CD4-positive, alpha-beta T cell (primary cell): ENCODE data around the gene MYCN. TPM values are rescaled to one million over a fixed set of nuclear protein-coding genes. Genes with fewer than 3 reads are reported as not detected.

Experiments used
- ATAC-seq: fragments of 200-7000 bp; cut with Tn5 transposase; one replicate; pipeline ENCODE4 v1.10.0; 2022; ENCODE audit warnings: mild to moderate bottlenecking; ENCODE audit not compliant: poor library complexity
- CTCF ChIA-PET: fragments of 350-600 bp; sonication (Branson Sonifier 250); formaldehyde crosslinking; loops from one replicate; lab custom pipeline; 2021; ENCODE audit warnings: antibody characterized with exemption, inconsistent platforms; lab: Charles Lee
- POLR2A ChIA-PET: fragments of 350-600 bp; sonication (Branson Sonifier 250); formaldehyde crosslinking; loops from one replicate; lab custom pipeline; 2021; ENCODE audit warnings: antibody characterized with exemption, inconsistent platforms; lab: Charles Lee
- DNase-seq, 14 experiments: peaks; one replicate each; pipeline ENCODE4 v3.0.0-alpha.2; 2013 to 2020; ENCODE audit warnings: mixed read lengths in 2 of 14
- H3K27ac ChIP-seq, 2 donors: one replicate each; pipeline versions ENCODE4 v1.5.1 to v1.7.0; 2013; ENCODE audit warnings: low read length in 2 of 2, low read depth in 1 of 2, mild to moderate bottlenecking in 1 of 2
- H3K27me3 ChIP-seq, 2 experiments: 1 replicate in 1 of 2; 2 replicates in 1 of 2; pipeline versions ENCODE4 v1.6.1 to v1.7.0; 2013; ENCODE audit warnings: low read length in 2 of 2, control low read depth in 1 of 2, mild to moderate bottlenecking in 1 of 2, moderate library complexity in 1 of 2; ENCODE audit not compliant: insufficient read depth in 2 of 2, control insufficient read depth in 1 of 2
- H3K36me3 ChIP-seq: one replicate; pipeline ENCODE4 v1.6.1; 2013; ENCODE audit warnings: low read length, control low read depth; ENCODE audit not compliant: insufficient read depth
- H3K4me1 ChIP-seq: one replicate; pipeline ENCODE4 v1.6.1; 2013; ENCODE audit warnings: low read length, control low read depth; ENCODE audit not compliant: insufficient read depth
- H3K4me3 ChIP-seq: one replicate; pipeline ENCODE4 v1.5.1; 2013; ENCODE audit warnings: mild to moderate bottlenecking, low read length, moderate library complexity
- H3K9me3 ChIP-seq, 2 experiments: 1 replicate in 1 of 2; 2 replicates in 1 of 2; pipeline versions ENCODE4 v1.6.1 to v1.7.0; 2013; ENCODE audit warnings: low read length in 2 of 2, mild to moderate bottlenecking in 2 of 2, control low read depth in 1 of 2, moderate library complexity in 1 of 2; ENCODE audit not compliant: control insufficient read depth in 1 of 2, insufficient read depth in 1 of 2
- H3K27ac Mint-ChIP-seq: one replicate; pipeline ENCODE4 v1.8.0; 2020; ENCODE audit warnings: mixed read lengths
- H3K27me3 Mint-ChIP-seq: one replicate; pipeline ENCODE4 v1.8.0; 2021; ENCODE audit warnings: mixed read lengths
- H3K36me3 Mint-ChIP-seq: one replicate; pipeline ENCODE4 v1.8.0; 2021; ENCODE audit warnings: low read depth, mixed read lengths
- H3K4me1 Mint-ChIP-seq: one replicate; pipeline ENCODE4 v1.8.0; 2021; ENCODE audit warnings: low read depth, mixed read lengths
- H3K4me3 Mint-ChIP-seq: one replicate; pipeline ENCODE4 v1.8.0; 2020; ENCODE audit warnings: mild to moderate bottlenecking, mixed read lengths
- H3K9me3 Mint-ChIP-seq: one replicate; pipeline ENCODE4 v1.8.0; 2020; ENCODE audit warnings: mixed read lengths
- CTCF ChIP-seq: fragments of 200-600 bp; IDR thresholded peaks from one replicate; pipeline ENCODE4 v1.8.0; 2022; ENCODE audit warnings: antibody characterized with exemption, mild to moderate bottlenecking
- intact Hi-C, 2 experiments: fragments of 100-400 bp; cut with DNase I in 1 of 2; cut with micrococcal nuclease in 1 of 2; formaldehyde crosslinking; loops; one replicate each; pipeline versions ENCODE4 v1.15.1 to v1.9.0; 2023 to 2025; cut with DNase I, micrococcal nuclease
- total RNA-seq, 174 experiments: library from RNA in 2 of 174; stranded (reverse) in 2 of 174; gene quantifications; one replicate each; pipeline ENCODE4 v1.2.3 and lab custom pipeline; 2021 to 2026

MYCN gene
- total RNA-seq, 2 experiments from 2014 or later = 0.19 TPM; not detected in 1

- Mint-ChIP-seq H3K27me3 (no peaks in the 10 kb centered on the region), H3K36me3 (no peaks in the 10 kb centered on the region), H3K4me1 (peaks cover 14% of the 10 kb centered on the region), H3K9me3 (no peaks in the 10 kb centered on the region), H3K4me3 (no peak overlapping the region), H3K27ac (no peak overlapping the region)
- Histone ChIP-seq H3K9me3 (no peaks in the 10 kb centered on the region), H3K27ac (no peak overlapping the region), H3K4me1 (no peaks in the 10 kb centered on the region), H3K36me3 (no peaks in the 10 kb centered on the region), H3K4me3 (no peak overlapping the region), H3K27me3 (no peaks in the 10 kb centered on the region)
- POLR2A ChIA-PET = interaction anchor here (2.4 kb wide), 1 partner anchor 16 kb away, joined by 9 read pairs; no protein-coding TSS in a partner anchor
- intact Hi-C loops = no loop called here
- TF ChIP-seq CTCF = no peak
- DNase-seq (no peak), ATAC-seq (no peak)
- CTCF ChIA-PET = no interaction called here
Observed at GRCh38 chr2:15981646-15982045, 41.3 kb downstream of the MYCN start.

GRCh38 chr2:15982285-15983044, 42.1 kb downstream of the MYCN start:
- Mint-ChIP-seq H3K4me1 (peaks cover 14% of the 10 kb centered on the region), H3K27me3 (no peaks in the 10 kb centered on the region), H3K27ac (no peak overlapping the region), H3K36me3 (no peaks in the 10 kb centered on the region), H3K4me3 (no peak overlapping the region), H3K9me3 (no peaks in the 10 kb centered on the region)
- Histone ChIP-seq H3K36me3 (no peaks in the 10 kb centered on the region), H3K9me3 (no peaks in the 10 kb centered on the region), H3K4me1 (no peaks in the 10 kb centered on the region), H3K4me3 (no peak overlapping the region), H3K27ac (no peak overlapping the region), H3K27me3 (no peaks in the 10 kb centered on the region)
- no peak for TF ChIP-seq CTCF
- intact Hi-C loops = no loop called here
- CTCF ChIA-PET = no interaction called here
- ATAC-seq = no peak
- no peak for DNase-seq
- POLR2A ChIA-PET = interaction anchor here (2.4 kb wide), 1 partner anchor 17 kb away, joined by 9 read pairs; no protein-coding TSS in a partner anchor

- intact Hi-C loops = no loop called here
- H3K9me3 Mint-ChIP-seq = no peaks in the 10 kb centered on the region
- TF ChIP-seq CTCF = no peak
- peaks cover 14% of the 10 kb centered on the region for H3K4me1 Mint-ChIP-seq
- POLR2A ChIA-PET = no interaction called here
- Histone ChIP-seq H3K27me3 (no peaks in the 10 kb centered on the region), H3K9me3 (no peaks in the 10 kb centered on the region), H3K27ac (no peak overlapping the region), H3K36me3 (no peaks in the 10 kb centered on the region), H3K4me1 (no peaks in the 10 kb centered on the region), H3K4me3 (no peak overlapping the region)
- H3K4me3 Mint-ChIP-seq = no peak overlapping the region
- ATAC-seq = no peak
- H3K27ac Mint-ChIP-seq = no peak overlapping the region
- no peak for DNase-seq
- no peaks in the 10 kb centered on the region for H3K27me3 Mint-ChIP-seq
- CTCF ChIA-PET = no interaction called here
- H3K36me3 Mint-ChIP-seq = no peaks in the 10 kb centered on the region
Observed at GRCh38 chr2:15983496-15983895, 43.1 kb downstream of the MYCN start.
